ENCODE results near the gene RBM6. TPM values are rescaled to one million over a fixed set of nuclear protein-coding genes. Genes with fewer than 3 reads are reported as not detected.

The RBM6 gene
- total and polyA plus RNA-seq, 2 of the 4 experiments (the other 2 are of a cell fraction) = 38.5 to 64.6 TPM

DNA sequence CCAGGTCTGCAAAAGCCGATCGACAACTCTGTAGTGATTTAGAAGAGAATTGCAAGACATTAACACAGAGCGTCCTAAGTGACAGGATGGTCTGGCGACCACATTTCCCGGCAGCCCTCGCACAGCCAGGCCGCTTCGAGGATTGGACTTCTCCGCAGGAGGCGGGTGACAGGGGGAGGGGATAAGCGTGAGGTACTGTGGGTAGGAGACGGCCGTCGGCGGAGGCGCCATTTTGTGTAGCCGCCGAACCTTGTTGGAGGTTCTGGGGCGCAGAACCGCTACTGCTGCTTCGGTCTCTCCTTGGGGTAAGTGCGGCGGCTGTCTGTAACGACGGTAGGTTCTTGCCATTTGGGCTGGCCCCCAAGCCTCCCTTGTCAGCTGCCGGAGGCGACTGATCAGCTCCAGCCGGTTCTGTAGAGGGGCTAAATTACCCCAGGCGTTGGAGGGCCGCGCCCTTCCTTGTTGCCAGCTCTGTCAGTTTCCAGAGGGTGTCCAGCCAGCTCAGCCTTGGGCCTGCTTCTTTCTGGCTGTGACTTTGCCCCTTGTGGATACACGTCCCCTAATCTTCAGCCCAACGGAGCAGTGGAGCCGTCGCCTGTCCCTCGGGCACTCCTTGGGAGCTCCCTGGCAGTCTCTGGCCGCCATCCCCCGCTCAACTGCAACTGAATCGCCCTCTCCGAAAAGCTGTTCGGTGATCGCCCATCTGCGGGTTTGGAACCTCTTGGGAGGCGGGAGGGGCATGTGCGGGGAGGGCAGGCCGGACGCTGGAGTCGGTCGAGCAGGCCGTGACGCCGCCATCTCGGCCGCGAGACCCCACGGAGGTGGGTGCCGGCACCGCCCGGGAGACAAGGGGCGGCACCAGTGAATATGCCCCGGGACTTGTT lies 149.0 kb downstream of the RBM6 start, which contains the start of gene RBM5:
RBM5 (plus strand) TSS at position 195 of the 884 bp plus-strand sequence. CDS start 1,516 bp downstream, outside the sequence.
- POLR2A ChIA-PET (ENCODE audit: unreplicated experiment) = interaction anchor here (0.6 kb wide), 2 partner anchors 9 to 116 kb away, joined by 3 to 4 read pairs; no protein-coding TSS in a partner anchor
- TF ChIP-seq FOS (IDR thresholded peaks at IDR 0.05; ENCODE audit: low read depth, low read length) = no peak
- TF ChIP-seq MAZ (IDR thresholded peaks at IDR 0.05; ENCODE audit: borderline replicate concordance, low read depth, low read length) = peak; percentile 20; the same call in 1 of the 2 replicates
- TF ChIP-seq SMC3 (IDR thresholded peaks at IDR 0.05; ENCODE audit: low read depth, low read length) = no peak
- TF ChIP-seq CHD1 (IDR thresholded peaks at IDR 0.05; ENCODE audit: low read depth, low read length) = peak; percentile 76; the same call in 1 of the 2 replicates
- TF ChIP-seq CEBPB (IDR thresholded peaks at IDR 0.05; ENCODE audit: low read depth, low read length) = no peak
- TF ChIP-seq, protein P1, sequence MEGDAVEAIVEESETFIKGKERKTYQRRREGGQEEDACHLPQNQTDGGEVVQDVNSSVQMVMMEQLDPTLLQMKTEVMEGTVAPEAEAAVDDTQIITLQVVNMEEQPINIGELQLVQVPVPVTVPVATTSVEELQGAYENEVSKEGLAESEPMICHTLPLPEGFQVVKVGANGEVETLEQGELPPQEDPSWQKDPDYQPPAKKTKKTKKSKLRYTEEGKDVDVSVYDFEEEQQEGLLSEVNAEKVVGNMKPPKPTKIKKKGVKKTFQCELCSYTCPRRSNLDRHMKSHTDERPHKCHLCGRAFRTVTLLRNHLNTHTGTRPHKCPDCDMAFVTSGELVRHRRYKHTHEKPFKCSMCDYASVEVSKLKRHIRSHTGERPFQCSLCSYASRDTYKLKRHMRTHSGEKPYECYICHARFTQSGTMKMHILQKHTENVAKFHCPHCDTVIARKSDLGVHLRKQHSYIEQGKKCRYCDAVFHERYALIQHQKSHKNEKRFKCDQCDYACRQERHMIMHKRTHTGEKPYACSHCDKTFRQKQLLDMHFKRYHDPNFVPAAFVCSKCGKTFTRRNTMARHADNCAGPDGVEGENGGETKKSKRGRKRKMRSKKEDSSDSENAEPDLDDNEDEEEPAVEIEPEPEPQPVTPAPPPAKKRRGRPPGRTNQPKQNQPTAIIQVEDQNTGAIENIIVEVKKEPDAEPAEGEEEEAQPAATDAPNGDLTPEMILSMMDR (conservative IDR thresholded peaks at IDR 0.05; ENCODE audit: low read depth, low read length) = no peak
- no peak for TF ChIP-seq MAFK (IDR thresholded peaks at IDR 0.05; ENCODE audit: low read depth, low read length)
- no peak for TF ChIP-seq NFE2L2 (IDR thresholded peaks at IDR 0.05; ENCODE audit: low read depth, low read length)
- TF ChIP-seq RAD21 (IDR thresholded peaks at IDR 0.05; ENCODE audit: low read length) = no peak
- TF ChIP-seq, protein P2, sequence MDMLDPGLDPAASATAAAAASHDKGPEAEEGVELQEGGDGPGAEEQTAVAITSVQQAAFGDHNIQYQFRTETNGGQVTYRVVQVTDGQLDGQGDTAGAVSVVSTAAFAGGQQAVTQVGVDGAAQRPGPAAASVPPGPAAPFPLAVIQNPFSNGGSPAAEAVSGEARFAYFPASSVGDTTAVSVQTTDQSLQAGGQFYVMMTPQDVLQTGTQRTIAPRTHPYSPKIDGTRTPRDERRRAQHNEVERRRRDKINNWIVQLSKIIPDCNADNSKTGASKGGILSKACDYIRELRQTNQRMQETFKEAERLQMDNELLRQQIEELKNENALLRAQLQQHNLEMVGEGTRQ (IDR thresholded peaks at IDR 0.05; ENCODE audit: low read depth, low read length) = no peak
- TF ChIP-seq RCOR1 (IDR thresholded peaks at IDR 0.05; ENCODE audit: insufficient replicate concordance, low read length) = no peak
- TF ChIP-seq BHLHE40 (IDR thresholded peaks at IDR 0.05; ENCODE audit: low read depth, low read length) = no peak
- TF ChIP-seq MXI1 (IDR thresholded peaks at IDR 0.05; ENCODE audit: borderline replicate concordance, low read depth, low read length) = peak; percentile 39; the same call in 1 of the 2 replicates
- no peak for TF ChIP-seq RFX5 (IDR thresholded peaks at IDR 0.05; ENCODE audit: low read depth, low read length)
- TF ChIP-seq POLR2A (IDR thresholded peaks at IDR 0.05; ENCODE audit: low read depth, low read length) = peak; percentile 83

More for the DNA sequence above, 149.0 kb downstream of the RBM6 start, which contains the start of gene RBM5:
- H2AK9ac ChIP-seq (replicated peaks; ENCODE audit: low read depth, low read length, poor library complexity) = peak within 1 kb of the TSS; percentile 100
- peaks cover 32% of the 10 kb centered on the region for H4K20me1 ChIP-seq (ENCODE audit: insufficient read depth, low read length)
- H2BK5ac ChIP-seq (ENCODE audit: low read depth, low read length, poor library complexity, severe bottlenecking) = peak within 1 kb of the TSS; percentile 97
- H3K9me3 ChIP-seq (ENCODE audit: control insufficient read depth, insufficient read depth, low read length) = no peaks in the 10 kb centered on the region
- BruUV-seq (replicated peaks) = TSS peak; percentile 59
- H3K9me1 ChIP-seq (ENCODE audit: insufficient read depth, low read length) = peaks cover 8% of the 10 kb centered on the region
- H3K27ac ChIP-seq (ENCODE audit: insufficient read depth, low read length) = peak within 1 kb of the TSS; percentile 95
- peaks cover 7% of the 10 kb centered on the region; the same call in 1 of the 2 replicates for H3K4me1 ChIP-seq (ENCODE audit: control insufficient read depth, insufficient read depth, low read length)
- peak within 1 kb of the TSS; percentile 95 to 99 for H4K8ac ChIP-seq (ENCODE audit: low read depth in 2 of 2, low read length in 2 of 2)
- peak within 1 kb of the TSS; percentile 85 for H3K4me2 ChIP-seq (ENCODE audit: low read depth, low read length)
- peak within 1 kb of the TSS; percentile 100 for H2AK5ac ChIP-seq (ENCODE audit: low read depth, low read length)
- in situ Hi-C loops (cut with MboI; ENCODE audit: low sequenced_read_pairs) (no loop called here), intact Hi-C loops (cut with micrococcal nuclease) (loop anchor here (5.0 kb wide), 1 partner anchor 147 kb away; the partner anchor contains the start of gene RBM6), dilution Hi-C loops (cut with HindIII; ENCODE audit: low sequenced_read_pairs, unreplicated experiment) (no loop called here)
- peak within 1 kb of the TSS; percentile 99 for H3K9ac ChIP-seq (ENCODE audit: low read depth, low read length)
- H3K23ac ChIP-seq (ENCODE audit: low read depth, low read length) = peak within 1 kb of the TSS; percentile 100
- DNase-seq (peak; percentile 91), ATAC-seq (ENCODE audit: low read depth) (peak; percentile 96)
- H3K4ac ChIP-seq (ENCODE audit: low read depth, low read length) = peak within 1 kb of the TSS; percentile 100
- H4K5ac ChIP-seq (ENCODE audit: low read depth, low read length) = peak within 1 kb of the TSS; percentile 97
- H2BK120ac ChIP-seq (ENCODE audit: low read depth, low read length) = peak within 1 kb of the TSS; percentile 71
- H3K79me1 ChIP-seq (ENCODE audit: low read depth in 1 of 2, low read length in 2 of 2) = peaks cover 10 to 34% of the 10 kb centered on the region in 2 experiments; a peak in 3 of 4 replicates
- H2BK20ac ChIP-seq (ENCODE audit: low read depth, low read length) = no peak within 1 kb of the TSS
- peak within 1 kb of the TSS; percentile 97 for H3K56ac ChIP-seq (ENCODE audit: extremely low read depth, insufficient read depth, low read length)
- CTCF ChIA-PET = no interaction called here
- WGBS, 2 experiments (ENCODE audit: extremely low coverage in 2 of 2, insufficient read length in 1 of 2) = 1% methylated on average over 22 of the region's 61 CpGs; no CpG with 5 or more reads in 1 of the 2 experiments
- peak within 1 kb of the TSS; percentile 31; the same call in 1 of the 3 replicates for H2BK15ac ChIP-seq (ENCODE audit: low read depth, low read length)
- peak within 1 kb of the TSS; percentile 96 for H3K18ac ChIP-seq (ENCODE audit: low read depth, low read length)
- H3K27me3 ChIP-seq (ENCODE audit: control insufficient read depth, insufficient read depth, low read length) = no peaks in the 10 kb centered on the region
- peaks cover 26% of the 10 kb centered on the region for H3K36me3 ChIP-seq (ENCODE audit: control insufficient read depth, insufficient read depth, low read length)
- H3K14ac ChIP-seq (replicated peaks; ENCODE audit: low read depth, low read length) = peak within 1 kb of the TSS; percentile 100
- peak within 1 kb of the TSS; percentile 92 for H2AFZ ChIP-seq (replicated peaks; ENCODE audit: low read length, poor library complexity)
- peak within 1 kb of the TSS; percentile 100 for H4K91ac ChIP-seq (ENCODE audit: insufficient read depth, low read depth, low read length)
- peak within 1 kb of the TSS; percentile 94 for H3K4me3 ChIP-seq (ENCODE audit: insufficient read depth, low read depth, low read length)
